Measurements from ENCODE around the gene LY6G5B.

The LY6G5B gene

GRCh38 chr6:31718265-31718664 lies 48.5 kb downstream of the LY6G5B start:
- no peak overlapping the region for H3K9ac ChIP-seq (ENCODE audit: low read depth, low read length)
- H3K4me3 ChIP-seq (ENCODE audit: low read depth in 1 of 2, low read length in 2 of 2): no peak overlapping the region
- H3K4me1 ChIP-seq (ENCODE audit: insufficient read depth, low read length): no peaks in the 10 kb centered on the region
- no peak overlapping the region for H3K27ac ChIP-seq (ENCODE audit: low read length)
- H3K4me2 ChIP-seq (ENCODE audit: insufficient read depth, low read length): no peak overlapping the region
- DNase-seq (no peak), ATAC-seq (ENCODE audit: insufficient read depth, low read depth) (no peak)
- H3K79me2 ChIP-seq (ENCODE audit: insufficient read depth, low read length): no peaks in the 10 kb centered on the region
- H3K27me3 ChIP-seq (ENCODE audit: insufficient read depth, low read length, poor library complexity): no peaks in the 10 kb centered on the region
- no peaks in the 10 kb centered on the region for H3K36me3 ChIP-seq (ENCODE audit: insufficient read depth, low read length)
- TF ChIP-seq EZH2 (IDR thresholded peaks at IDR 0.05; ENCODE audit: borderline replicate concordance, low read depth, low read length, severe bottlenecking): no peak
- TF ChIP-seq, protein P1, sequence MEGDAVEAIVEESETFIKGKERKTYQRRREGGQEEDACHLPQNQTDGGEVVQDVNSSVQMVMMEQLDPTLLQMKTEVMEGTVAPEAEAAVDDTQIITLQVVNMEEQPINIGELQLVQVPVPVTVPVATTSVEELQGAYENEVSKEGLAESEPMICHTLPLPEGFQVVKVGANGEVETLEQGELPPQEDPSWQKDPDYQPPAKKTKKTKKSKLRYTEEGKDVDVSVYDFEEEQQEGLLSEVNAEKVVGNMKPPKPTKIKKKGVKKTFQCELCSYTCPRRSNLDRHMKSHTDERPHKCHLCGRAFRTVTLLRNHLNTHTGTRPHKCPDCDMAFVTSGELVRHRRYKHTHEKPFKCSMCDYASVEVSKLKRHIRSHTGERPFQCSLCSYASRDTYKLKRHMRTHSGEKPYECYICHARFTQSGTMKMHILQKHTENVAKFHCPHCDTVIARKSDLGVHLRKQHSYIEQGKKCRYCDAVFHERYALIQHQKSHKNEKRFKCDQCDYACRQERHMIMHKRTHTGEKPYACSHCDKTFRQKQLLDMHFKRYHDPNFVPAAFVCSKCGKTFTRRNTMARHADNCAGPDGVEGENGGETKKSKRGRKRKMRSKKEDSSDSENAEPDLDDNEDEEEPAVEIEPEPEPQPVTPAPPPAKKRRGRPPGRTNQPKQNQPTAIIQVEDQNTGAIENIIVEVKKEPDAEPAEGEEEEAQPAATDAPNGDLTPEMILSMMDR (IDR thresholded peaks at IDR 0.05; ENCODE audit: borderline replicate concordance, extremely low read depth, low read length, poor library complexity, severe bottlenecking): no peak
- no peak overlapping the region for H2AFZ ChIP-seq (ENCODE audit: low read depth, low read length)
- H3K9me3 ChIP-seq (ENCODE audit: insufficient read depth, low read length, severe bottlenecking): no peaks in the 10 kb centered on the region
- H4K20me1 ChIP-seq (ENCODE audit: insufficient read depth, low read length): no peaks in the 10 kb centered on the region

DNA sequence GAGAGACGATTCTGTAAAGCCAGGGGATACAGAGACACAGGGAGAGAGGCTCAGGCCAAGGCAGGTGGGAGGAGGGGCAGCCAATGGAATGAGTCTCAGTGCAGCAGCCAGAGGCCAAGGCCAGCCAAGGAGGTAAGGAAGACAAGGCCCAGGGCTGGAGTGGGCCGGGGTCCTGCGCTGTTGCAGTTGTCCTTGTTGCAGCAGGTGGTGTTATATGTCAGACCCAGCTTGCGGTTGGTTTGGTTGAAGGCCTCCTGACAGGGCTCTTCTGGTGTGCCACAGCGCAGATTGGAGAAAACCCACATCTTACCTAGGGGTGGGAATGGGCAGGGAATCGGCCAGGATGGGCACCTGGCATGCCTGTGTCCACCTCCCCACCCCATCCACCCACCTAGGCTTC lies 49.2 kb downstream of the LY6G5B start:
- Histone ChIP-seq H3K4me1 (ENCODE audit: insufficient read depth, low read length) (peaks cover 4% of the 10 kb centered on the region), H4K20me1 (ENCODE audit: insufficient read depth, low read length) (no peaks in the 10 kb centered on the region), H3K4me3 (ENCODE audit: low read depth in 1 of 2, low read length in 2 of 2) (no peak overlapping the region), H3K36me3 (ENCODE audit: insufficient read depth, low read length) (no peaks in the 10 kb centered on the region), H3K9ac (ENCODE audit: low read depth, low read length) (no peak overlapping the region), H3K79me2 (ENCODE audit: insufficient read depth, low read length) (no peaks in the 10 kb centered on the region), H3K27me3 (ENCODE audit: insufficient read depth, low read length, poor library complexity) (no peaks in the 10 kb centered on the region), H2AFZ (ENCODE audit: low read depth, low read length) (no peak overlapping the region), H3K27ac (ENCODE audit: low read length) (no peak overlapping the region), H3K9me3 (ENCODE audit: insufficient read depth, low read length, severe bottlenecking) (no peaks in the 10 kb centered on the region), H3K4me2 (ENCODE audit: insufficient read depth, low read length) (no peak overlapping the region)
- no peak for TF ChIP-seq EZH2 (IDR thresholded peaks at IDR 0.05; ENCODE audit: borderline replicate concordance, low read depth, low read length, severe bottlenecking)
- TF ChIP-seq, protein P1 (IDR thresholded peaks at IDR 0.05; ENCODE audit: borderline replicate concordance, extremely low read depth, low read length, poor library complexity, severe bottlenecking): no peak
- DNase-seq (no peak), ATAC-seq (ENCODE audit: insufficient read depth, low read depth) (no peak)

DNA sequence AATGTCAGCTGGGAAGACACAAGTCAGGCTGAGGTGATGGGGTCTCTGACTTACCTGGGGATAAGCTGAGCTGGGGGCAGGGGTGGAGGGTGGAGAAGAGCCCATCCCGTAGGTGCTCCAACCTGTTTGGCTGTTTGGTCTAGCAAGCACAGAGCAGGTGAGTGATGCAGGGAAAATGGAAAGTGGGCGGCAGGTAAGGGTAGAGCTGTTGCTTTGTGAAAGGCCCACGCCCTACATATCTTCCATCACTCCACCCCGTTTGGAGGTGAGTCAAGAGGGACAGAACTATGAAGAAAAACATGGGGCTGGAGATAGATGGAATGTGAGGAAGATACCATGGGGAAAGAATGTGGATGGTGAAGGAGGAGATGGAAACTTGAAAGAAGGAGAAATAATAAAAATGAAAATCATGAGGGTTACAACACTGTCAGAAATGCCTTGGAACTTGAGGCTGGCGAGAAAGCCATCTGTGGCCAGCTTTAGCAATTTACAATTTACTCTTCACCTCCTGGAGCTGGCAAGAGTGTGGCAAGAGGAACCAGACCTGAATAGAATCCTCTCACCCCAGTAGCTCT lies 50.5 kb downstream of the LY6G5B start:
- no peaks in the 10 kb centered on the region for H3K9me3 ChIP-seq (ENCODE audit: insufficient read depth, low read length, severe bottlenecking)
- H3K4me1 ChIP-seq (ENCODE audit: insufficient read depth, low read length): peaks cover 4% of the 10 kb centered on the region
- H3K4me3 ChIP-seq (ENCODE audit: low read depth in 1 of 2, low read length in 2 of 2): no peak overlapping the region
- no peak overlapping the region for H3K4me2 ChIP-seq (ENCODE audit: insufficient read depth, low read length)
- no peaks in the 10 kb centered on the region for H3K27me3 ChIP-seq (ENCODE audit: insufficient read depth, low read length, poor library complexity)
- no peak overlapping the region for H2AFZ ChIP-seq (ENCODE audit: low read depth, low read length)
- no peak overlapping the region for H3K9ac ChIP-seq (ENCODE audit: low read depth, low read length)
- H3K79me2 ChIP-seq (ENCODE audit: insufficient read depth, low read length): no peaks in the 10 kb centered on the region
- H3K27ac ChIP-seq (ENCODE audit: low read length): no peak overlapping the region
- no peaks in the 10 kb centered on the region for H3K36me3 ChIP-seq (ENCODE audit: insufficient read depth, low read length)
- no peak for ATAC-seq (ENCODE audit: insufficient read depth, low read depth)
- DNase-seq: no peak
- TF ChIP-seq, protein P1 (IDR thresholded peaks at IDR 0.05; ENCODE audit: borderline replicate concordance, extremely low read depth, low read length, poor library complexity, severe bottlenecking): no peak
- TF ChIP-seq EZH2 (IDR thresholded peaks at IDR 0.05; ENCODE audit: borderline replicate concordance, low read depth, low read length, severe bottlenecking): no peak
- no peaks in the 10 kb centered on the region for H4K20me1 ChIP-seq (ENCODE audit: insufficient read depth, low read length)

All from DND-41 (cell line).